HepG2 (cell line): Measurements from ENCODE around the gene ATP13A1.
"Not testable (repeated sequence)": the region's sequence is repeated elsewhere in the genome, so short reads cannot be mapped to it uniquely, and the experiment has no call there.

Experiments
- ATAD3A ChIP-seq: sonication (generic); formaldehyde crosslinking; IDR thresholded peaks from 2 replicates; pipeline ENCODE4 v1.4.0; 2020; ENCODE audit warnings: missing genetic modification reagents
- CTCF ChIP-seq: sonication (generic); formaldehyde crosslinking; IDR thresholded peaks from 2 replicates; pipeline ENCODE4 v1.5.0; 2020; ENCODE audit warnings: mild to moderate bottlenecking, missing genetic modification reagents, moderate library complexity
- FOXM1 ChIP-seq: sonication (generic); formaldehyde crosslinking; IDR thresholded peaks from 2 replicates; pipeline ENCODE4 v1.5.0; 2020; ENCODE audit warnings: missing genetic modification reagents
- KIAA2018 ChIP-seq: sonication (generic); formaldehyde crosslinking; IDR thresholded peaks from 2 replicates; pipeline ENCODE4 v1.5.0; 2020; ENCODE audit warnings: mild to moderate bottlenecking, missing genetic modification reagents, borderline replicate concordance
- NFKBIZ ChIP-seq: IDR thresholded peaks from 2 replicates; pipeline ENCODE4 v1.6.1; 2018; ENCODE audit warnings: missing genetic modification reagents, missing compliant biosample characterization
- PLSCR1 ChIP-seq: sonication (generic); formaldehyde crosslinking; IDR thresholded peaks from 2 replicates; pipeline ENCODE4 v1.5.0; 2020; ENCODE audit warnings: missing genetic modification reagents, mild to moderate bottlenecking, borderline replicate concordance
- ZBTB33 ChIP-seq: sonication (generic); formaldehyde crosslinking; IDR thresholded peaks from 2 replicates; pipeline ENCODE4 v1.4.0; 2020; ENCODE audit warnings: missing genetic modification reagents
- ZNF282 ChIP-seq: fragments of 450-650 bp; IDR thresholded peaks from 2 replicates; pipeline ENCODE4 v1.6.1; 2018; ENCODE audit not compliant: partially characterized antibody

- not testable (repeated sequence) for TF ChIP-seq FOXM1 (CRISPR knock-in tag); ZNF282; PLSCR1 (CRISPR knock-in tag); ATAD3A (CRISPR knock-in tag); ZBTB33 (CRISPR knock-in tag); CTCF; KIAA2018; NFKBIZ (CRISPR knock-in tag)
These were observed 2.0 kb upstream of the ATP13A1 start for GRCh38 chr19:19665420-19665948.
